ENCODE results near the gene LY6G6D. TPM values are rescaled to one million over a fixed set of nuclear protein-coding genes. Genes with fewer than 3 reads are reported as not detected.
A peak's percentile ranks its signal among the peaks of the same experiment; 100 is the strongest.

Gene LY6G6D
- total RNA-seq, 4 donors from 2014 or later, result not detected

DNA sequence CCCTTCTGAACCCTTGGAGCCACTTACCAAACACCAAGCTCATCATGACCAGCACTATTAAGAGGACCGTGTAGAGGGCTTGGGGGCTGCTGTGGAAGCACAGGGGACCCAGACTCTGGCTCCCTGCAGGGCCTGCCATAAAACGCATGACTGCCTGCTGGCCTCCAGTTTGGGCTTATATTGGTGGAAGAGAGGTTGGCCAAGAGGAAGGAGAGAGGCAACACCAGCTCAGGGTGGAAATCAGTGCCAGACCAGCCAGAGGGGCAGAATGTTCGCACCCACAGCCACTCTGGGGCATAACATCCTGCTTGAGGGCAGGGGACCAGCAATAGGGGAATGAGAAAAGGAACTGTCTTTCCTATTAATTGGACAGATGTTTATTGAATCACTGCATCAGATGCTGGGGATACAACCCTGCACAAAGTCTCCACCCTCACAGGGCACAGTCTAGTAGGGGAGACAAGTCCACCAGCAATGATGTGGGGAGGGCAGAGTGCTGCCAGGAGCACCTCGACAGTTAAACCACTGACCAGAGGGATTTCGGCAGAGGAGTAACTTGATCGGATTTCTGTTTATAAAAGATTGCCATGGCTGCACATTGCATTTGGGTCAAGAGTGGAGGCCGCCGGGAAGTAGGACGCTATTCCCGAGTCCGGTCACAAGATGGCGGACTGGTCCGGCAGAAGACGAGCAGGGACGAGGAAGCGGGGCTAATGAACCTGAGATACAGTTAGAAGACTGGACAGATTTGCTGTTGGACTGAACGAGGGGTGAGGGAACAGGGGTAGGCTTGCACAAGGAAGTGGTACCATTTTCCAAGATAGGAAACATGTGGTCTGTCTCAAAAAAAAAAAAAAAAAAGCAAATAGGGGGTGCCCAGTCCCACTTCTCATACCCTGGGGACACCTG is 34.7 kb upstream of the LY6G6D start, which contains the start of gene LY6G5C:
LY6G5C (minus strand) TSS at position 842 of the 909 bp plus-strand sequence; CDS start at position 148, 694 bp downstream.
- Histone ChIP-seq H3K27ac (peak within 1 kb of the TSS; percentile 22 to 74 (median 56)), H3K4me1 (peaks cover 13% of the 10 kb centered on the region in 2 donors), H3K36me3 (peaks cover 0 to 9% of the 10 kb centered on the region in 2 donors), H3K4me3 (peak within 1 kb of the TSS; percentile 43 to 85 (median 66)), H3K9me3 (no peaks in the 10 kb centered on the region), H3K27me3 (no peaks in the 10 kb centered on the region)
- in situ Hi-C loops (cut with MboI; ENCODE audit: low sequenced_read_pairs in 4 of 4), result loop anchor here in 3 of 4 donors (5.0 to 25.0 kb wide), 3 partner anchors 87 to 282 kb away; partner anchors contain the start of genes DXO (in 1 of the 3), NELFE (in 1 of the 3) and SKIC2 (in 1 of the 3)
- DNase-seq (peak; percentile 77 to 82), ATAC-seq (peak; percentile 97)
- TF ChIP-seq POLR2A (IDR thresholded peaks at IDR 0.05), result no peak
- TF ChIP-seq, protein P1, sequence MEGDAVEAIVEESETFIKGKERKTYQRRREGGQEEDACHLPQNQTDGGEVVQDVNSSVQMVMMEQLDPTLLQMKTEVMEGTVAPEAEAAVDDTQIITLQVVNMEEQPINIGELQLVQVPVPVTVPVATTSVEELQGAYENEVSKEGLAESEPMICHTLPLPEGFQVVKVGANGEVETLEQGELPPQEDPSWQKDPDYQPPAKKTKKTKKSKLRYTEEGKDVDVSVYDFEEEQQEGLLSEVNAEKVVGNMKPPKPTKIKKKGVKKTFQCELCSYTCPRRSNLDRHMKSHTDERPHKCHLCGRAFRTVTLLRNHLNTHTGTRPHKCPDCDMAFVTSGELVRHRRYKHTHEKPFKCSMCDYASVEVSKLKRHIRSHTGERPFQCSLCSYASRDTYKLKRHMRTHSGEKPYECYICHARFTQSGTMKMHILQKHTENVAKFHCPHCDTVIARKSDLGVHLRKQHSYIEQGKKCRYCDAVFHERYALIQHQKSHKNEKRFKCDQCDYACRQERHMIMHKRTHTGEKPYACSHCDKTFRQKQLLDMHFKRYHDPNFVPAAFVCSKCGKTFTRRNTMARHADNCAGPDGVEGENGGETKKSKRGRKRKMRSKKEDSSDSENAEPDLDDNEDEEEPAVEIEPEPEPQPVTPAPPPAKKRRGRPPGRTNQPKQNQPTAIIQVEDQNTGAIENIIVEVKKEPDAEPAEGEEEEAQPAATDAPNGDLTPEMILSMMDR (IDR thresholded peaks at IDR 0.05 in 4 of 5, conservative IDR thresholded peaks at IDR 0.05 in 1 of 5), result peak; percentile 60 to 80 (median 76)
- intact Hi-C loops (cut with DNase I; ENCODE audit: low total_unique reads), result loop anchor here (1.0 to 2.0 kb wide), 4 partner anchors 14 to 278 kb away; partner anchors contain the start of genes CSNK2B, NELFE and SKIC2

DNA sequence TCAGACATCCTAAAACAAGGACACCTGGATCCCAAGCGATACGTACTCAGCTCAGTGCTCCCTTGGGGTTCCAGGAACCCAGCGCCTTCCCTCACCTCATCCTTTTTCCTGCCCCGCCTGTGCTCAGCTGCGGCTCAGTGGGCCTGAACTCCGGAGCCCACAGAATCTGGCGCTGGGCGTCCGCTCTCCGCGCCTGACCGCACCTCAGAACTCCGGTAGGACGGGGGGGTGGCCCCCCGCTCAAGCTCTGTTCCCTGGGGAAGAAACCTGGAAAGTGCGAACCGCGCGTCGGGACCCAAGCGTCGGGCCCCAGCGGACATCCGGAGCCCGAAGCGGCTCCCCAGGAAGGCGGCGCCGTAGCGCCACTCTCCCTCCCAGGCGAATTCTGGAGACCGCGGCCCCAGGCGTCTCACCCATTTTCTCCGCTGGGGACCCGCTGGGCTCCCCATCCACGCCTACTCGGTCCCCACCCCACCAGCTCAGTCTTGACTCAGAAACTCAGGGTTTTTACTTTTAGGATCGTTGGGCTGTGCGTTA is 33.9 kb upstream of the LY6G6D start:
- in situ Hi-C loops (cut with MboI; ENCODE audit: low sequenced_read_pairs in 4 of 4) (loop anchor here in 3 of 4 donors (5.0 to 25.0 kb wide), 3 partner anchors 86 to 281 kb away; partner anchors contain the start of genes DXO (in 1 of the 3), NELFE (in 1 of the 3) and SKIC2 (in 1 of the 3)), intact Hi-C loops (cut with DNase I; ENCODE audit: low total_unique reads) (loop anchor here (2.0 kb wide), 1 partner anchor 278 kb away; the partner anchor contains the start of genes NELFE and SKIC2)
- H3K27ac ChIP-seq, result peak overlapping the region; percentile 17 to 74 (median 56)
- H3K4me1 ChIP-seq, result peaks cover 13% of the 10 kb centered on the region in 2 donors
- no peaks in the 10 kb centered on the region for H3K9me3 ChIP-seq
- ATAC-seq (peak; percentile 39 to 45), DNase-seq (no peak)
- H3K27me3 ChIP-seq, result no peaks in the 10 kb centered on the region
- H3K36me3 ChIP-seq, result peaks cover 0 to 14% of the 10 kb centered on the region in 2 donors
- TF ChIP-seq, protein P1 (IDR thresholded peaks at IDR 0.05 in 4 of 5, conservative IDR thresholded peaks at IDR 0.05 in 1 of 5), result no peak
- no peak for TF ChIP-seq POLR2A (IDR thresholded peaks at IDR 0.05)
- H3K4me3 ChIP-seq, result peak overlapping the region; percentile 43 to 85 (median 66)

GRCh38 chr6:31683591-31683990 is 31.6 kb upstream of the LY6G6D start:
- no peak overlapping the region for H3K4me3 ChIP-seq
- no peak overlapping the region for H3K27ac ChIP-seq
- no peaks in the 10 kb centered on the region for H3K9me3 ChIP-seq
- in situ Hi-C loops (cut with MboI; ENCODE audit: low sequenced_read_pairs in 4 of 4) (loop anchor here in 3 of 4 donors (5.0 to 25.0 kb wide), 3 partner anchors 84 to 279 kb away; partner anchors contain the start of genes DXO (in 1 of the 3), NELFE (in 1 of the 3) and SKIC2 (in 1 of the 3)), intact Hi-C loops (cut with DNase I; ENCODE audit: low total_unique reads) (no loop called here)
- no peak for ATAC-seq
- no peak for TF ChIP-seq POLR2A (IDR thresholded peaks at IDR 0.05)
- TF ChIP-seq, protein P1 (IDR thresholded peaks at IDR 0.05 in 4 of 5, conservative IDR thresholded peaks at IDR 0.05 in 1 of 5), result no peak
- H3K4me1 ChIP-seq, result peaks cover 13% of the 10 kb centered on the region in 2 donors
- no peak for DNase-seq
- no peaks in the 10 kb centered on the region for H3K27me3 ChIP-seq
- peaks cover 0 to 38% of the 10 kb centered on the region in 2 donors for H3K36me3 ChIP-seq

DNA sequence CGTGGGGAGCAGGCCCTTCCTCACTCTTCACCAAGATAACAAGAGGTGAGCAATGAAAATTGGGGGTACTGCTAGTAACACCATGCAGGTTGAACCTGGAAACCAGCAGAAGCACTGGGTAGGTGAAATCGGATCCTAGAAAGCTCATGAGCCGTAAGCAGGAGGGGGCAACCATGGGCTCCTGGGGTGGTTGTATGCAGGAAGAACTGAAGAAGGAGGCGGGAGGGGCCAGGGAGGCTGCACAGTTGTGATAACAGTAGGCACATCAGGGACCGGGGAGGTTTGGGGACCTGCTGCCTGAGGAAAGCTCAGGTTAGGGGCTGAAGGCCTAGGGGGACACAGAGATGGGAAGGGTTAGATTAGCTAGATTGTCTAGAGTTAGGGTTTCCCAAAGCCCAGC is 28.7 kb upstream of the LY6G6D start:
- peaks cover 0 to 67% of the 10 kb centered on the region in 2 donors for H3K36me3 ChIP-seq
- H3K27me3 ChIP-seq, result no peaks in the 10 kb centered on the region
- no peak for TF ChIP-seq POLR2A (IDR thresholded peaks at IDR 0.05)
- TF ChIP-seq, protein P1 (IDR thresholded peaks at IDR 0.05 in 4 of 5, conservative IDR thresholded peaks at IDR 0.05 in 1 of 5), result no peak
- ATAC-seq, result no peak
- H3K9me3 ChIP-seq, result no peaks in the 10 kb centered on the region
- peaks cover under 1 to 2% of the 10 kb centered on the region in 2 donors for H3K4me1 ChIP-seq
- no peak overlapping the region for H3K27ac ChIP-seq
- intact Hi-C loops (cut with DNase I; ENCODE audit: low total_unique reads) (no loop called here), in situ Hi-C loops (cut with MboI; ENCODE audit: low sequenced_read_pairs in 4 of 4) (loop anchor here in 2 of 4 donors (5.0 to 25.0 kb wide), 3 partner anchors 86 to 276 kb away; partner anchors contain the start of genes DXO (in 1 of the 2), NELFE (in 1 of the 2) and SKIC2 (in 1 of the 2))
- no peak overlapping the region for H3K4me3 ChIP-seq
- no peak for DNase-seq

All from gastrocnemius medialis (tissue), 4 donors.